GM19467 (cell line): ENCODE measurements around the gene ZBTB11.
"Not testable (repeated sequence)": the region's sequence is repeated elsewhere in the genome, so short reads cannot be mapped to it uniquely, and the experiment has no call there.

Source experiments
- ATAC-seq: cut with Tn5 transposase; IDR thresholded peaks from one replicate; pipeline ENCODE4 v1.9.1; 2021; ENCODE audit warnings: mild to moderate bottlenecking, moderate library complexity; ENCODE audit not compliant: unreplicated experiment

Gene ZBTB11

GRCh38 chr3:101623656-101624055 is 53.3 kb downstream of the ZBTB11 start:
- ATAC-seq = no peak

DNA sequence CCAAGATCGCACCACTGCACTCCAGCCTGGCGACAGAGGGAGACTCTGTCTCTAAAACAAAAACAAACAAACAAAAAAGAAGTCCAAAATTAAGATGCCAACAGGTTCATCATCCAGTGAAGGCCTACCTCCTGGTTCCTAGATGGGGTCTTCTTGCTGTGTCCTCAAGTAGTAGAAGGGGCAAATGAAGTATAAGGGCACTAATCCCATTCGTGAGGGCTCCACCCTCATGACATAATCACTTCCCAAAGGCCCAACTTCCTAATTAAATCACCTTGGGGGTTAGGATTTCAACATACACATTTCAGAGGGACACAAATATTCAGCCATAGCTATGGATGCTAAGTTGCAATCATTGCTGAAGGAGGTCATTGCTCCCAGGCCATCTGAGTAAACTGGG is 57.2 kb downstream of the ZBTB11 start:
- no peak for ATAC-seq

GRCh38 chr3:101618726-101619125 is 58.2 kb downstream of the ZBTB11 start:
- no peak for ATAC-seq

GRCh38 chr3:101617478-101617877 is 59.5 kb downstream of the ZBTB11 start:
- no peak for ATAC-seq

GRCh38 chr3:101615525-101615924 is 61.4 kb downstream of the ZBTB11 start:
- ATAC-seq = no peak

- not testable (repeated sequence) for ATAC-seq
These were observed 63.9 kb downstream of the ZBTB11 start for GRCh38 chr3:101613014-101613413.

GRCh38 chr3:101611023-101611422 is 65.9 kb downstream of the ZBTB11 start:
- ATAC-seq = no peak

DNA sequence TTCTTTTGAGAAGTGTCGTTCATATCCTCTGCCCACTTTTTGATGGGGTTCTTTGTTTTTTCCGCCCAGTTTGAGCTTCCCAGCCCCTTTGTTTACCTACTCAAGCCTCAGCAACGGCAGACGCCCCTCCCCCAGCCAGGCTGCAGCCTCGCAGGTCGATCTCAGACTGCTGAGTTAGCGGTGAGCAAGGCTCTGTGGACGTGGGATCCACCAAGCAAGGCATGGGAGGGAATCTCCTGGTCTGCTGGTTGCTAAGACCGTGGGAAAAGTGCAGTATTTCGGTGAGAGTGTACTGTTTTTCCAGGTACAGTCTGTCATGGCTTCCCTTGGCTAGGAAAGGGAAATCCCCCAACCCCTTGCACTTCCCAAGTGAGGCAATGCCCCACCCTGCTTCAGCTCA is 71.5 kb downstream of the ZBTB11 start:
- not testable (repeated sequence) for ATAC-seq

GRCh38 chr3:101603184-101603583 is 73.7 kb downstream of the ZBTB11 start:
- ATAC-seq = no peak

- no peak for ATAC-seq
These were observed 74.2 kb downstream of the ZBTB11 start for GRCh38 chr3:101602731-101603130.
